ENCODE data around the gene COQ6.

GRCh38 chr14:73991092-73991491 is 41.0 kb downstream of the COQ6 start:
- TF ChIP-seq CTCF (conservative IDR thresholded peaks at IDR 0.05) (no peak), EZH2 (IDR thresholded peaks at IDR 0.05; ENCODE audit: low read depth) (no peak)

Measured in PC-9 (cell line).